GM23338 (cell line): ENCODE results near the gene LOXL1. TPM values are rescaled to one million over a fixed set of nuclear protein-coding genes. Genes with fewer than 3 reads are reported as not detected.

ENCODE experiments used
- ATAC-seq: fragments of 200-7000 bp; cut with Tn5 transposase; 3 replicates; pipeline ENCODE4 v1.9.1; 2020
- DNase-seq: peaks from one replicate; pipeline ENCODE4 v3.0.0-alpha.2; 2015; ENCODE audit warnings: low spot score
- H2AFZ ChIP-seq: fragments of 200-600 bp; sonication (generic); 2 replicates; pipeline ENCODE4 v1.8.0; 2016; ENCODE audit warnings: antibody characterized with exemption, mild to moderate bottlenecking, moderate library complexity
- H3F3A ChIP-seq: fragments of 200-600 bp; sonication (generic); replicated peaks from 2 replicates; pipeline ENCODE4 v1.8.0; 2017; ENCODE audit warnings: antibody characterized with exemption, mixed run types, low read depth
- H3K27ac ChIP-seq: fragments of 200-600 bp; sonication (generic); 2 replicates; pipeline ENCODE4 v1.6.1; 2016; ENCODE audit warnings: low read depth
- H3K27me3 ChIP-seq: fragments of 200-600 bp; sonication (generic); 2 replicates; pipeline ENCODE4 v1.8.0; 2016; ENCODE audit warnings: mild to moderate bottlenecking, mixed run types, moderate library complexity; ENCODE audit not compliant: insufficient read depth
- H3K36me3 ChIP-seq: fragments of 200-600 bp; sonication (generic); 2 replicates; pipeline ENCODE4 v1.8.0; 2016; ENCODE audit warnings: mild to moderate bottlenecking; ENCODE audit not compliant: insufficient read depth
- H3K4me1 ChIP-seq: fragments of 200-600 bp; sonication (generic); 2 replicates; pipeline ENCODE4 v1.8.0; 2016; ENCODE audit warnings: mild to moderate bottlenecking, moderate library complexity; ENCODE audit not compliant: insufficient read depth
- H3K4me2 ChIP-seq: fragments of 200-600 bp; sonication (generic); 2 replicates; pipeline ENCODE4 v1.7.1; 2017; ENCODE audit warnings: mixed run types
- H3K4me3 ChIP-seq: fragments of 200-600 bp; sonication (generic); 2 replicates; pipeline ENCODE4 v1.6.1; 2016; ENCODE audit warnings: mixed run types
- H3K79me2 ChIP-seq: fragments of 200-600 bp; sonication (generic); replicated peaks from 2 replicates; pipeline ENCODE4 v1.8.0; 2017; ENCODE audit warnings: mild to moderate bottlenecking; ENCODE audit not compliant: insufficient read depth
- H3K9me2 ChIP-seq: fragments of 200-600 bp; sonication (generic); 2 replicates; pipeline ENCODE4 v1.8.0; 2017; ENCODE audit not compliant: insufficient read depth
- H4K20me1 ChIP-seq: fragments of 200-600 bp; sonication (generic); replicated peaks from 2 replicates; pipeline ENCODE4 v1.8.0; 2017; ENCODE audit warnings: mild to moderate bottlenecking; ENCODE audit not compliant: insufficient read depth
- H3K27ac Mint-ChIP-seq: 2 replicates; pipeline ENCODE4 v1.8.0; 2020; ENCODE audit warnings: inconsistent platforms, mild to moderate bottlenecking, moderate library complexity, mixed read lengths
- H3K27me3 Mint-ChIP-seq: 3 replicates; pipeline ENCODE4 v1.8.0; 2022; ENCODE audit warnings: low read depth, mild to moderate bottlenecking, moderate library complexity, mixed read lengths, inconsistent platforms; ENCODE audit not compliant: insufficient read depth, poor library complexity
- H3K36me3 Mint-ChIP-seq: 3 replicates; pipeline ENCODE4 v1.8.0; 2021; ENCODE audit warnings: low read depth, mild to moderate bottlenecking, inconsistent platforms, moderate library complexity, mixed read lengths
- H3K4me1 Mint-ChIP-seq: 3 replicates; pipeline ENCODE4 v1.8.0; 2020; ENCODE audit warnings: mild to moderate bottlenecking, inconsistent platforms, mixed read lengths
- H3K4me3 Mint-ChIP-seq: 3 replicates; pipeline ENCODE4 v1.8.0; 2021; ENCODE audit warnings: moderate library complexity, mild to moderate bottlenecking, inconsistent platforms, mixed read lengths
- H3K9me3 Mint-ChIP-seq: 3 replicates; pipeline ENCODE4 v1.8.0; 2020; ENCODE audit warnings: moderate library complexity, mild to moderate bottlenecking, inconsistent platforms, mixed read lengths
- CREB1 ChIP-seq: fragments of 250-450 bp; sonication (Bioruptor Pico); IDR thresholded peaks from 2 replicates; pipeline ENCODE4 v1.5.0; 2020; ENCODE audit warnings: low read depth, mild to moderate bottlenecking, moderate library complexity
- CTCF ChIP-seq, 2 experiments: fragments of 200-600 bp in 1 of 2; sonication (generic) in 1 of 2; conservative IDR thresholded peaks; 2 replicates each; pipeline versions ENCODE4 v1.5.1 to v1.6.1; 2016 to 2017; ENCODE audit warnings: antibody characterized with exemption in 2 of 2, low read depth in 2 of 2, mild to moderate bottlenecking in 2 of 2, moderate library complexity in 1 of 2
- EZH2 ChIP-seq: fragments of 200-600 bp; sonication (generic); IDR thresholded peaks from one replicate; pipeline ENCODE4 v1.8.0; 2017; ENCODE audit warnings: antibody characterized with exemption, mild to moderate bottlenecking, low read depth; ENCODE audit not compliant: unreplicated experiment
- EZH2phosphoT487 ChIP-seq: fragments of 200-600 bp; sonication (generic); IDR thresholded peaks from one replicate; pipeline ENCODE4 v1.8.1; 2018; ENCODE audit warnings: antibody characterized with exemption; ENCODE audit not compliant: unreplicated experiment
- JUNB ChIP-seq: IDR thresholded peaks from one replicate; pipeline ENCODE4 v1.6.1; 2016; ENCODE audit warnings: antibody characterized with exemption; ENCODE audit not compliant: unreplicated experiment
- NANOG ChIP-seq: IDR thresholded peaks from 2 replicates; pipeline ENCODE4 v1.6.1; 2016; ENCODE audit warnings: antibody characterized with exemption, borderline replicate concordance
- POLR2AphosphoS5 ChIP-seq: IDR thresholded peaks from 2 replicates; pipeline ENCODE4 v1.6.1; 2016; ENCODE audit warnings: antibody characterized with exemption, low read depth
- REST ChIP-seq: IDR thresholded peaks from one replicate; pipeline ENCODE4 v1.6.1; 2018; ENCODE audit warnings: antibody characterized with exemption; ENCODE audit not compliant: unreplicated experiment
- STAT1 ChIP-seq: IDR thresholded peaks from one replicate; pipeline ENCODE4 v1.6.1; 2016; ENCODE audit warnings: antibody characterized with exemption; ENCODE audit not compliant: unreplicated experiment
- ZNF114 ChIP-seq: fragments of 250-450 bp; sonication (Bioruptor Pico); IDR thresholded peaks from 2 replicates; pipeline ENCODE4 v1.5.0; 2020; ENCODE audit warnings: mild to moderate bottlenecking, moderate library complexity
- ZNF331 ChIP-seq: fragments of 250-450 bp; sonication (Bioruptor Pico); IDR thresholded peaks from 2 replicates; pipeline ENCODE4 v1.5.0; 2020; ENCODE audit warnings: low read depth, mild to moderate bottlenecking, moderate library complexity
- ZNF462 ChIP-seq: fragments of 250-450 bp; sonication (Bioruptor Pico); IDR thresholded peaks from 2 replicates; pipeline ENCODE4 v1.5.0; 2020; ENCODE audit warnings: mild to moderate bottlenecking, moderate library complexity
- polyA plus RNA-seq: library from polyadenylated mRNA; unstranded; fragments of >200 nt; fragmentation: Nextera tagmentation; extraction: Ambion mirVana; gene quantifications from 2 replicates; pipeline ENCODE4 v1.2.1, GENCODE V29; 2016
- total RNA-seq: library from RNA; depleted of rRNA; stranded (reverse); fragments of >200 nt; shearing (Covaris generic); gene quantifications from 2 replicates; pipeline ENCODE4 v1.2.3, GENCODE V29; 2014
- TF ChIP-seq, protein P1 (sequence below): IDR thresholded peaks from 2 replicates; pipeline ENCODE4 v1.6.1; 2016; ENCODE audit warnings: antibody characterized with exemption

LOXL1 gene
- total and polyA plus RNA-seq, 2 experiments from 2014 or later = 6.9 to 10.8 TPM

GRCh38 chr15:73919706-73920105 lies 6.6 kb upstream of the LOXL1 start:
- Histone ChIP-seq H3K9me2 (no peaks in the 10 kb centered on the region), H3K4me3 (no peak overlapping the region), H4K20me1 (no peaks in the 10 kb centered on the region), H3K4me2 (no peak overlapping the region), H3K79me2 (no peaks in the 10 kb centered on the region), H3F3A (no peaks in the 10 kb centered on the region), H3K4me1 (peaks cover 39% of the 10 kb centered on the region), H3K36me3 (no peaks in the 10 kb centered on the region), H2AFZ (no peak overlapping the region), H3K27ac (no peak overlapping the region), H3K27me3 (no peaks in the 10 kb centered on the region)
- no peak overlapping the region for H3K27ac Mint-ChIP-seq
- peaks cover 12% of the 10 kb centered on the region; the same call in 2 of the 3 replicates for H3K9me3 Mint-ChIP-seq
- peaks cover 29% of the 10 kb centered on the region for H3K36me3 Mint-ChIP-seq
- DNase-seq (no peak), ATAC-seq (no peak)
- no peak overlapping the region for H3K4me3 Mint-ChIP-seq
- peaks cover 10% of the 10 kb centered on the region for H3K27me3 Mint-ChIP-seq
- H3K4me1 Mint-ChIP-seq = peaks cover 42% of the 10 kb centered on the region
- TF ChIP-seq, protein P1, sequence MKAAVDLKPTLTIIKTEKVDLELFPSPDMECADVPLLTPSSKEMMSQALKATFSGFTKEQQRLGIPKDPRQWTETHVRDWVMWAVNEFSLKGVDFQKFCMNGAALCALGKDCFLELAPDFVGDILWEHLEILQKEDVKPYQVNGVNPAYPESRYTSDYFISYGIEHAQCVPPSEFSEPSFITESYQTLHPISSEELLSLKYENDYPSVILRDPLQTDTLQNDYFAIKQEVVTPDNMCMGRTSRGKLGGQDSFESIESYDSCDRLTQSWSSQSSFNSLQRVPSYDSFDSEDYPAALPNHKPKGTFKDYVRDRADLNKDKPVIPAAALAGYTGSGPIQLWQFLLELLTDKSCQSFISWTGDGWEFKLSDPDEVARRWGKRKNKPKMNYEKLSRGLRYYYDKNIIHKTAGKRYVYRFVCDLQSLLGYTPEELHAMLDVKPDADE = no peak
- no peak for TF ChIP-seq EZH2
- no peak for TF ChIP-seq ZNF114 (CRISPR knock-in tag)
- TF ChIP-seq ZNF462 = no peak
- TF ChIP-seq ZNF331 (CRISPR knock-in tag) = no peak
- no peak for TF ChIP-seq JUNB
- TF ChIP-seq POLR2AphosphoS5 = no peak
- no peak for TF ChIP-seq STAT1
- no peak for TF ChIP-seq REST
- TF ChIP-seq CREB1 (CRISPR knock-in tag) = no peak
- TF ChIP-seq EZH2phosphoT487 = no peak
- TF ChIP-seq CTCF (conservative IDR thresholded peaks at IDR 0.05; ENCODE audit: low read depth in 2 of 2) = no peak
- no peak for TF ChIP-seq NANOG
